Muscle layer of colon (tissue), 2 donors: ENCODE data around the gene RASEF.
"Not testable (repeated sequence)": the region's sequence is repeated elsewhere in the genome, so short reads cannot be mapped to it uniquely, and the experiment has no call there.

Experiments
- H3K27ac ChIP-seq: one replicate; pipeline ENCODE4 v1.7.0; 2013; ENCODE audit warnings: low read depth, mild to moderate bottlenecking, low read length, moderate library complexity
- H3K27me3 ChIP-seq, 2 donors: one replicate each; pipeline ENCODE4 v1.7.0; 2013; ENCODE audit warnings: low read length in 2 of 2, mild to moderate bottlenecking in 2 of 2; ENCODE audit not compliant: insufficient read depth in 2 of 2, control insufficient read depth in 1 of 2
- H3K36me3 ChIP-seq: one replicate; pipeline ENCODE4 v1.7.0; 2013; ENCODE audit warnings: mild to moderate bottlenecking, low read length; ENCODE audit not compliant: insufficient read depth
- H3K4me1 ChIP-seq: one replicate; pipeline ENCODE4 v1.7.0; 2013; ENCODE audit warnings: mild to moderate bottlenecking, low read length; ENCODE audit not compliant: insufficient read depth
- H3K4me3 ChIP-seq, 2 donors: one replicate each; pipeline ENCODE4 v1.7.0; 2013; ENCODE audit warnings: low read length in 2 of 2, low read depth in 1 of 2, mild to moderate bottlenecking in 1 of 2, moderate library complexity in 1 of 2
- H3K9ac ChIP-seq: one replicate; pipeline ENCODE4 v1.7.0; 2013; ENCODE audit warnings: low read length
- H3K9me3 ChIP-seq: one replicate; pipeline ENCODE4 v1.7.0; 2013; ENCODE audit warnings: mild to moderate bottlenecking, low read length
- donor health status: abdominal sarcoma.
- donor health status: Adenocarcinoma of cecum.

RASEF gene

GRCh38 chr9:83062651-83063527 is at the start of gene RASEF:
Gene RASEF, minus strand, starts transcription at chr9:83063142. Its CDS starts 275 bp downstream, at chr9:83062867.
- H3K27ac ChIP-seq: no peak within 1 kb of the TSS
- no peaks in the 10 kb centered on the region for H3K4me1 ChIP-seq
- H3K9ac ChIP-seq: no peak within 1 kb of the TSS
- no peaks in the 10 kb centered on the region for H3K9me3 ChIP-seq
- peak within 1 kb of the TSS in 1 of 2 donors; percentile 3 for H3K4me3 ChIP-seq
- H3K36me3 ChIP-seq: no peaks in the 10 kb centered on the region
- peaks cover 12 to 24% of the 10 kb centered on the region in 2 donors for H3K27me3 ChIP-seq

GRCh38 chr9:83111169-83111568 is 48.2 kb upstream of the RASEF start:
- Histone ChIP-seq H3K9ac (no peak overlapping the region), H3K4me3 (no peak overlapping the region), H3K4me1 (no peaks in the 10 kb centered on the region), H3K36me3 (no peaks in the 10 kb centered on the region), H3K27me3 (no peaks in the 10 kb centered on the region), H3K9me3 (no peaks in the 10 kb centered on the region), H3K27ac (no peak overlapping the region)

DNA sequence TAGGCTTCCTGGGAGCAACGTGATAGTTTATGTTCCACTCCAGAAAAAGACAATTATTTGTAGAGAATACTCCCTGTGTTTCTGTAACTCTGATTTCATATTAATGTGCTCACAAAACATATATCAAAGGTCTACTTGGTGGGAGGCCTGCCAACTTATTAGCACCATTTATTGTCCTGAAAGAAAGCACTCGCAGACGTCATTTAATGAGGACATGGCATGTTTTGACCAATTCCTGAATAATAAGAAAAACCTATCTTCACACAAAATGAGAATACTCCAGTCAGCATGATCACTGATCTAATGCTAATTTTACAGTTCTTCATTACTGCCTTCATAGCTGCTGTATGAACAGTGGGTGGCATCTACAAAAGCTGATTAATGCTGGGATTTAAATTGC is 46.4 kb upstream of the RASEF start:
- no peaks in the 10 kb centered on the region for H3K4me1 ChIP-seq
- H3K9me3 ChIP-seq: no peaks in the 10 kb centered on the region

GRCh38 chr9:83108208-83108607 is 45.3 kb upstream of the RASEF start:
- H3K36me3 ChIP-seq: no peaks in the 10 kb centered on the region
- no peaks in the 10 kb centered on the region for H3K9me3 ChIP-seq
- H3K4me1 ChIP-seq: no peaks in the 10 kb centered on the region
- no peaks in the 10 kb centered on the region for H3K27me3 ChIP-seq
- no peak overlapping the region for H3K9ac ChIP-seq
- no peak overlapping the region for H3K27ac ChIP-seq
- no peak overlapping the region for H3K4me3 ChIP-seq

More for the DNA sequence above, 46.4 kb upstream of the RASEF start:
- Histone ChIP-seq H3K36me3 (no peaks in the 10 kb centered on the region), H3K27ac (no peak overlapping the region), H3K4me3 (no peak overlapping the region), H3K27me3 (no peaks in the 10 kb centered on the region), H3K9ac (no peak overlapping the region)

GRCh38 chr9:83106772-83107171 is 43.8 kb upstream of the RASEF start:
- no peak overlapping the region for H3K4me3 ChIP-seq
- no peaks in the 10 kb centered on the region for H3K36me3 ChIP-seq
- H3K27me3 ChIP-seq: no peaks in the 10 kb centered on the region
- no peak overlapping the region for H3K9ac ChIP-seq
- no peak overlapping the region for H3K27ac ChIP-seq
- no peaks in the 10 kb centered on the region for H3K4me1 ChIP-seq
- no peaks in the 10 kb centered on the region for H3K9me3 ChIP-seq

DNA sequence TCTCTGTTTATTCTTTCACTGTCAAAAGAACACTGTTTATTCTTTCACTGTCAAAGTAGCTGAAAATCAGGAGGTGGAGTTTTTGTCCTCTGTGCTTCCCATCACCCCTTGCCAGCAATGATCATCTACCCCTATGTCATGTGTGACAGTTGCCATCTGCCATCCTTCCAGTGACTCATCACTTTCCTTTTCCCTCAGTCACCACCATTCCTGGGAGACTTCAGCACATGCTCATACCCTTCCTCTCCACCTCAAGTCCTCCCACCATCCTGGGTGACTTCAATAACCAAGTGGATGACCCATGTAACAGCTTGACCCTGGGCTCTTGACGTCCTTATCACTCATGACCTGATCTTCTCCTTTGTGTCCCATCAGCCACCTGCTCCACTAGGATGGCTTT is 43.3 kb upstream of the RASEF start:
- Histone ChIP-seq H3K9ac (no peak overlapping the region), H3K4me1 (no peaks in the 10 kb centered on the region), H3K9me3 (no peaks in the 10 kb centered on the region), H3K4me3 (no peak overlapping the region), H3K36me3 (no peaks in the 10 kb centered on the region), H3K27ac (no peak overlapping the region), H3K27me3 (no peaks in the 10 kb centered on the region)

- H3K27me3 ChIP-seq: no peaks in the 10 kb centered on the region
- no peak overlapping the region for H3K9ac ChIP-seq
- no peak overlapping the region for H3K27ac ChIP-seq
- H3K36me3 ChIP-seq: no peaks in the 10 kb centered on the region
- no peak overlapping the region for H3K4me3 ChIP-seq
- no peaks in the 10 kb centered on the region for H3K9me3 ChIP-seq
- no peaks in the 10 kb centered on the region for H3K4me1 ChIP-seq
Observed at GRCh38 chr9:83097633-83098032, 34.7 kb upstream of the RASEF start.

DNA sequence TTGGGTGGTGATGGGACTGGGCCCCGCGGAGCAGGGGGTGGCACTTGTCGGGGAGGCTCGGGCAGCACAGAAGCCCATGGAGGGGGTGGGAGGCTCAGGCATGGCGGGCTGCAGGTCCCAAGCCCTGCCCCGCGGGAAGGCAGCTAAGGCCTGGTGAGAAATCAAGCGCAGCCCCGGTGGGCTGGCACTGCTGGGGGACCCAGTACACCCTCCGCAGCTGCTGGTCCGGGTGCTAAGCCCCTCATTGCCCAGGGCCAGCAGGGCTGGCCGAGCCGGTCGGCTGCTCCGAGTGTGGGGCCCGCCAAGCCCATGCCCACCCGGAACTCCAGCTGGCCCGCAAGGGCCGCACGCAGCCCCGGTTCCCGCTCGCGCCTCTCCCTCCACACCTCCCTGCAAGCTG is 30.4 kb upstream of the RASEF start:
- not testable (repeated sequence) for H3K4me1 ChIP-seq, H3K9me3 ChIP-seq, H3K9ac ChIP-seq, H3K36me3 ChIP-seq, H3K27ac ChIP-seq, H3K4me3 ChIP-seq, H3K27me3 ChIP-seq

DNA sequence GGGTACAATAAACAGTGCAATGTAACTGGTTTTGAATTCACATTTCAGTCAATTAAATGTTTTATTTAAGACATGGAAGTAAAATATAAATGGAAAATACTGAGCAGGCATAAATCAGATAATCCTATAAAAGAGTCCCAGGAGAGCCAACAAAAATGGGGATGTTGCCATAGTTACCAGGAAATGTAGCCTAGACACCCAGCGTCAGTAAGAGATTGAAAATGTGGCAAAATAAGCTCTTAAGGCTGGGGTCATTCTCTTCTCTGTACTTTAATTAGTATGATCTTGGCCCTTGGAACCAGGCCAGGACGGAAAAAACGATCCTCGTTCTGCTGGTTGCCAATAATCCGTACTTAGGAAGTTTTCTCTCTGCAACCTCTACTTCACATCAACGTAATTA is 18.9 kb upstream of the RASEF start:
- Histone ChIP-seq H3K4me3 (no peak overlapping the region), H3K4me1 (no peaks in the 10 kb centered on the region), H3K27ac (no peak overlapping the region), H3K9ac (no peak overlapping the region), H3K9me3 (no peaks in the 10 kb centered on the region), H3K27me3 (no peaks in the 10 kb centered on the region), H3K36me3 (no peaks in the 10 kb centered on the region)

GRCh38 chr9:83081010-83081409 is 18.1 kb upstream of the RASEF start:
- no peak overlapping the region for H3K27ac ChIP-seq
- H3K4me3 ChIP-seq: no peak overlapping the region
- no peaks in the 10 kb centered on the region for H3K36me3 ChIP-seq
- no peak overlapping the region for H3K9ac ChIP-seq
- H3K27me3 ChIP-seq: no peaks in the 10 kb centered on the region
- H3K9me3 ChIP-seq: no peaks in the 10 kb centered on the region
- no peaks in the 10 kb centered on the region for H3K4me1 ChIP-seq

DNA sequence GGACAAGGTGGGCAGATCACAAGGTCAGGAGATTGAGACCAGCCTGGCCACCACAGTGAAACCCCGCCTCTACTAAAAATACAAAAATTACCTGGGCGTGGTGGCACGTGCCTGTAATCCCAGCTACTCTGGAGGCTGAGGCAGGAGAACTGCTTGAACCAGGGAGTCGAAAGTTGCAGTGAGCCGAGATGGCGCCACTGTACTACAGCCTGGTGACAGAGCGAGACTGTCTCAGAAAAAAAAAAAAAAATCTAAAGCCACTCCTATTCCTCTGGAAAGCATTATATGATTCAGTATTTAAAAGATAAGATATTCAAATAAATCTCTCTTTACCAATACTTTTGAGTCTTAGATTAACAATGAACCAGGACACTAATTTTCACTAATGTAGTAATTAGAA is 13.0 kb upstream of the RASEF start:
- H3K27me3 ChIP-seq, H3K27ac ChIP-seq, H3K36me3 ChIP-seq, H3K9me3 ChIP-seq, H3K4me1 ChIP-seq, H3K4me3 ChIP-seq, H3K9ac ChIP-seq: not testable (repeated sequence)

- not testable (repeated sequence) for H3K4me1 ChIP-seq, H3K9ac ChIP-seq, H3K27ac ChIP-seq, H3K9me3 ChIP-seq, H3K27me3 ChIP-seq, H3K4me3 ChIP-seq, H3K36me3 ChIP-seq
Observed at GRCh38 chr9:83072498-83072897, 9.6 kb upstream of the RASEF start.
